GM20000 (cell line): ENCODE results near the gene IL2RA.

Experiments used
- DNase-seq: peaks from one replicate; pipeline ENCODE4 v3.0.0; 2012; ENCODE audit warnings: low spot score
- TF ChIP-seq, protein P1 (sequence below): IDR thresholded peaks from 2 replicates; pipeline ENCODE4 v1.5.1; 2012; ENCODE audit warnings: mild to moderate bottlenecking, control low read depth; ENCODE audit errors: extremely low read depth, missing control alignments

IL2RA gene

DNA sequence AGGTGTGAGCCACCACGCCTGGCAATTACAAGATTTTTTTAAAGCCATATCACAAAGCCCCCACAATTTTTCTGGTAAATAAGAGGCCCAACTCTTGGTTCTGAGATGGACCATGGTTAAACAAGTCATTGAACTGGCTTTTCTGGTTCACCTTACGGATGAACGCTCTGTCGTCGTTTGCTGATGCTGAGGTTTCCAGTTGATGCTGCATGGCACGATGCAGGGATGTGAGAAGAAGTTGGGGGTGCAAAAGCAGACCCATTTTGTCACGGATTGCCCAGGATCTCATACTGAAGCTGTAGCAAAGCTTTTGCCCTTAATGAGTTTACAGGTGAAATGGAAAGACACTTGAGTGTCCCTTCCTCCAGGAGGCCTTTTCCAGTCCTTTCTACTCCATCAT lies 2.0 kb upstream of the IL2RA start:
- no peak for DNase-seq
- TF ChIP-seq, protein P1, sequence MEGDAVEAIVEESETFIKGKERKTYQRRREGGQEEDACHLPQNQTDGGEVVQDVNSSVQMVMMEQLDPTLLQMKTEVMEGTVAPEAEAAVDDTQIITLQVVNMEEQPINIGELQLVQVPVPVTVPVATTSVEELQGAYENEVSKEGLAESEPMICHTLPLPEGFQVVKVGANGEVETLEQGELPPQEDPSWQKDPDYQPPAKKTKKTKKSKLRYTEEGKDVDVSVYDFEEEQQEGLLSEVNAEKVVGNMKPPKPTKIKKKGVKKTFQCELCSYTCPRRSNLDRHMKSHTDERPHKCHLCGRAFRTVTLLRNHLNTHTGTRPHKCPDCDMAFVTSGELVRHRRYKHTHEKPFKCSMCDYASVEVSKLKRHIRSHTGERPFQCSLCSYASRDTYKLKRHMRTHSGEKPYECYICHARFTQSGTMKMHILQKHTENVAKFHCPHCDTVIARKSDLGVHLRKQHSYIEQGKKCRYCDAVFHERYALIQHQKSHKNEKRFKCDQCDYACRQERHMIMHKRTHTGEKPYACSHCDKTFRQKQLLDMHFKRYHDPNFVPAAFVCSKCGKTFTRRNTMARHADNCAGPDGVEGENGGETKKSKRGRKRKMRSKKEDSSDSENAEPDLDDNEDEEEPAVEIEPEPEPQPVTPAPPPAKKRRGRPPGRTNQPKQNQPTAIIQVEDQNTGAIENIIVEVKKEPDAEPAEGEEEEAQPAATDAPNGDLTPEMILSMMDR: no peak

- TF ChIP-seq, protein P1: no peak
- no peak for DNase-seq
Measured at GRCh38 chr10:6061056-6061455, 1.1 kb downstream of the IL2RA start.

DNA sequence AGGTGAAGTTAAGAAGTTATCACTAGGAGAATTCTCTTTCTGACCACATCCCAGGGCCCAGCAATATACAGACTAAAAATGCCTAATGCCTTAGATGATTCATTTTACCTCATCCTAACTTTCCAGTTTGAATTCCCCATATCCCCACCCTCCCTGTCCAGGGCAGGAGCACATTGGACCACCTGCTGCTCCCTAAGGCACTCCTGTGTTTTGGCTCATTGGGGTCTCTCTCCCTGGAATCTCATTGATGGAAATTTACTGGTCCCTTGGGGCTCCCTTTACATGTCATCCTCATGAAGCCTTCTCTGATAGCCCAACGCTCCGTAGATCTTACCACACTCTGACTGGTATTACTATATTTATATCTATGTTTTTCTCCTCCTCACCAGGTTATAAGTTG lies 2.7 kb downstream of the IL2RA start:
- DNase-seq: no peak
- TF ChIP-seq, protein P1: no peak

- DNase-seq: no peak
- TF ChIP-seq, protein P1: no peak
Measured at GRCh38 chr10:6058682-6059475, 3.3 kb downstream of the IL2RA start.

GRCh38 chr10:6056411-6057135 lies 5.6 kb downstream of the IL2RA start:
- DNase-seq: no peak

GRCh38 chr10:6055929-6056328 lies 6.2 kb downstream of the IL2RA start:
- no peak for DNase-seq
- TF ChIP-seq, protein P1: no peak

More at GRCh38 chr10:6056411-6057135, 5.6 kb downstream of the IL2RA start:
- TF ChIP-seq, protein P1: no peak

DNA sequence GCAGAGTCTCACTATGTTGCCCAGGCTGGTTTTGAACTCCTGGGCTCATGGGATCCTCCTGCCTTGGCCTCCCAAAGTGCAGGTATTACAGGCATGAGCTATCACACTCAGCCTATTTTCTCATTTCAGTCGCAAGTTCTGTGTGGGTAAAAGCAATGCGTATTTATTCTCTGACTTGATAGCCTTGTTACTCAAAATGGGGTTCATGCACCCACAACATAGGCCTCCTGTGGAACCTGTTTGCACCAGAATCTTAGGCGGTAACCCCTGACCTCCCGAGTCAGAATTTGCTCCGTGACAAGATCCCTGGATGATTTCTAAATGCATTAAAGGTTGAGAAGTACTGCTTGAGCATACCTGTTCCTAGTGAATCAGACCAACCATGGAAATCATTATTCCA lies 7.3 kb downstream of the IL2RA start:
- TF ChIP-seq, protein P1: no peak

More for the DNA sequence above, 7.3 kb downstream of the IL2RA start:
- DNase-seq: no peak
